HFFc6 (cell line): ENCODE measurements around the gene KIF26B. TPM values are rescaled to one million over a fixed set of nuclear protein-coding genes. Genes with fewer than 3 reads are reported as not detected.

ENCODE experiments used
- DNase-seq: peaks from one replicate; pipeline ENCODE4 v3.0.0-alpha.2; 2018
- H3K27ac Mint-ChIP-seq: 2 replicates; pipeline ENCODE4 v1.8.0; 2020; ENCODE audit warnings: mild to moderate bottlenecking, mixed read lengths
- H3K27me3 Mint-ChIP-seq: 2 replicates; pipeline ENCODE4 v1.8.0; 2021; ENCODE audit warnings: mild to moderate bottlenecking, moderate library complexity, mixed read lengths; ENCODE audit not compliant: insufficient read depth
- H3K36me3 Mint-ChIP-seq: 2 replicates; pipeline ENCODE4 v1.8.0; 2021; ENCODE audit warnings: low read depth, mixed read lengths
- H3K4me1 Mint-ChIP-seq: 2 replicates; pipeline ENCODE4 v1.8.0; 2020; ENCODE audit warnings: low read depth, mixed read lengths
- H3K4me3 Mint-ChIP-seq: 2 replicates; pipeline ENCODE4 v1.8.0; 2020; ENCODE audit warnings: mild to moderate bottlenecking, moderate library complexity, mixed read lengths
- H3K9me3 Mint-ChIP-seq: 2 replicates; pipeline ENCODE4 v1.8.0; 2020; ENCODE audit warnings: mild to moderate bottlenecking, mixed read lengths
- CTCF ChIP-seq: fragments of 200-600 bp; sonication (generic); IDR thresholded peaks from 2 replicates; pipeline ENCODE4 v1.5.0; 2021; ENCODE audit warnings: antibody characterized with exemption, mild to moderate bottlenecking
- total RNA-seq, 6 experiments: library from RNA; stranded (reverse); fragmentation: NEBNext Ultra II Directional; extraction: Animal tissue kit (Norgen Biotek cat#: 25700); gene quantifications; 2 replicates in 1 of 6; 3 replicates in 5 of 6; pipeline ENCODE4 v1.2.3, GENCODE V29; 2021

The KIF26B gene
- total RNA-seq, 6 experiments from 2014 or later = 4.6 to 7.5 (median 5.5) TPM

GRCh38 chr1:245609354-245610150, 454.8 kb downstream of the KIF26B start:
- Mint-ChIP-seq H3K9me3 (no peaks in the 10 kb centered on the region), H3K4me1 (peaks cover 19% of the 10 kb centered on the region), H3K4me3 (no peak overlapping the region), H3K36me3 (0 out of 2 replicates have a peak, but pooled peaks cover 4% of the 10 kb centered on the region), H3K27ac (no peak overlapping the region), H3K27me3 (peaks cover 2% of the 10 kb centered on the region)
- TF ChIP-seq CTCF = no peak
- no peak for DNase-seq

GRCh38 chr1:245611251-245611650, 456.5 kb downstream of the KIF26B start:
- Mint-ChIP-seq H3K27me3 (peaks cover 2% of the 10 kb centered on the region), H3K27ac (no peak overlapping the region), H3K4me1 (peaks cover 16% of the 10 kb centered on the region), H3K4me3 (no peak overlapping the region), H3K9me3 (no peaks in the 10 kb centered on the region), H3K36me3 (0 out of 2 replicates have a peak, but pooled peaks cover 4% of the 10 kb centered on the region)
- TF ChIP-seq CTCF = no peak
- DNase-seq = no peak

- H3K4me3 Mint-ChIP-seq = no peak overlapping the region
- H3K4me1 Mint-ChIP-seq = peaks cover 13% of the 10 kb centered on the region
- no peak for TF ChIP-seq CTCF
- no peak for DNase-seq
- H3K36me3 Mint-ChIP-seq = peaks cover 4% of the 10 kb centered on the region; the same call in 1 of the 2 replicates
- H3K27me3 Mint-ChIP-seq = peaks cover 2% of the 10 kb centered on the region
- H3K27ac Mint-ChIP-seq = no peak overlapping the region
- H3K9me3 Mint-ChIP-seq = no peaks in the 10 kb centered on the region
Observed at GRCh38 chr1:245614476-245614875, 459.7 kb downstream of the KIF26B start.

GRCh38 chr1:245615001-245615400, 460.2 kb downstream of the KIF26B start:
- Mint-ChIP-seq H3K27me3 (peaks cover 2% of the 10 kb centered on the region), H3K4me3 (peak overlapping the region; percentile 32; the same call in 1 of the 2 replicates), H3K36me3 (peaks cover 4% of the 10 kb centered on the region; the same call in 1 of the 2 replicates), H3K9me3 (no peaks in the 10 kb centered on the region), H3K4me1 (peaks cover 13% of the 10 kb centered on the region), H3K27ac (no peak overlapping the region)
- peak; percentile 4 for DNase-seq
- no peak for TF ChIP-seq CTCF

DNA sequence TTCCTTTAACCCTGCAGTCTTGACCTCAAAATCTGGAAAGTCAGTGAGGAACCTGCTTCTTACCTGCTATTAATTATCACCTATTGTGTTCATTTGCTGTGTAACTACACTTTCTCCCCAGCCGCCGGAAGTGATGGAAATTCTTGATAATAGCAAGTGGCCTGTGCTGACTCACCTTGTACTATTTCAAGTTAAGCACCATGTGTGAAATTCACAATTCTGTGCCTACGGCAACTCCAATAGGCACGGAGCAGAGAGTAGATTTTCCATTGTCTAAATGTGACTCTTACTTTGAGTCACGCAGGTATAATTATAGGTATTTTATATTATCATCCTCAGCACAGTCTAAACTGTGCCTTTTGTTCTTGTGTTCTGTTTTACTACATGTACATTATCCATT, 466.8 kb downstream of the KIF26B start:
- Mint-ChIP-seq H3K4me1 (no peaks in the 10 kb centered on the region), H3K4me3 (no peak overlapping the region), H3K36me3 (no peaks in the 10 kb centered on the region; the same call in 1 of the 2 replicates), H3K9me3 (no peaks in the 10 kb centered on the region), H3K27me3 (no peaks in the 10 kb centered on the region; the same call in 1 of the 2 replicates), H3K27ac (no peak overlapping the region)
- DNase-seq = no peak
- no peak for TF ChIP-seq CTCF
